ENCODE results near the gene MPEG1. TPM values are rescaled to one million over a fixed set of nuclear protein-coding genes. Genes with fewer than 3 reads are reported as not detected.

MPEG1 gene
- total and polyA plus RNA-seq, 2 of the 4 experiments (the other 2 are of a cell fraction): not detected

- H3K27ac ChIP-seq (ENCODE audit: insufficient read depth, low read length): no peak overlapping the region
- in situ Hi-C loops (cut with MboI; ENCODE audit: low sequenced_read_pairs) (no loop called here), intact Hi-C loops (cut with micrococcal nuclease) (loop anchor here (1.0 to 2.0 kb wide), 3 partner anchors 38 to 222 kb away; no protein-coding TSS in a partner anchor)
Observed at GRCh38 chr11:59208956-59209355, 3.8 kb downstream of the MPEG1 start.

More at GRCh38 chr11:59208956-59209355, 3.8 kb downstream of the MPEG1 start:
- Histone ChIP-seq H2BK15ac (ENCODE audit: low read depth, low read length) (no peak overlapping the region), H3K9me1 (ENCODE audit: insufficient read depth, low read length) (peaks cover 15% of the 10 kb centered on the region; the same call in 1 of the 2 replicates), H3K36me3 (ENCODE audit: control insufficient read depth, insufficient read depth, low read length) (peaks cover 21% of the 10 kb centered on the region), H3K4me2 (ENCODE audit: low read depth, low read length) (no peak overlapping the region), H4K91ac (ENCODE audit: insufficient read depth, low read depth, low read length) (no peak overlapping the region), H3K56ac (ENCODE audit: extremely low read depth, insufficient read depth, low read length) (no peak overlapping the region), H3K14ac (replicated peaks; ENCODE audit: low read depth, low read length) (no peak overlapping the region), H3K18ac (ENCODE audit: low read depth, low read length) (no peak overlapping the region), H2AK5ac (ENCODE audit: low read depth, low read length) (no peak overlapping the region), H3K9ac (ENCODE audit: low read depth, low read length) (no peak overlapping the region), H2AK9ac (replicated peaks; ENCODE audit: low read depth, low read length, poor library complexity) (no peak overlapping the region), H3K79me1 (ENCODE audit: low read depth in 1 of 2, low read length in 2 of 2) (no peaks in the 10 kb centered on the region), H3K27me3 (ENCODE audit: control insufficient read depth, insufficient read depth, low read length) (peaks cover 13% of the 10 kb centered on the region), H3K4me3 (ENCODE audit: insufficient read depth, low read depth, low read length) (no peak overlapping the region), H3K9me3 (ENCODE audit: control insufficient read depth, insufficient read depth, low read length) (no peaks in the 10 kb centered on the region), H2BK120ac (ENCODE audit: low read depth, low read length) (no peak overlapping the region), H3K23ac (ENCODE audit: low read depth, low read length) (no peak overlapping the region), H4K5ac (ENCODE audit: low read depth, low read length) (no peak overlapping the region), H3K4me1 (ENCODE audit: control insufficient read depth, insufficient read depth, low read length) (peaks cover 13% of the 10 kb centered on the region), H2AFZ (replicated peaks; ENCODE audit: low read length, poor library complexity) (no peak overlapping the region), H4K20me1 (ENCODE audit: insufficient read depth, low read length) (peaks cover 8% of the 10 kb centered on the region), H3K4ac (ENCODE audit: low read depth, low read length) (no peak overlapping the region), H4K8ac (ENCODE audit: low read depth in 2 of 2, low read length in 2 of 2) (no peak overlapping the region), H2BK5ac (ENCODE audit: low read depth, low read length, poor library complexity, severe bottlenecking) (no peak overlapping the region), H2BK20ac (ENCODE audit: low read depth, low read length) (no peak overlapping the region)
- WGBS, 2 experiments (ENCODE audit: extremely low coverage in 2 of 2, insufficient read length in 1 of 2): no CpG with 5 or more reads among the region's 2 CpGs
- CTCF ChIA-PET: interaction anchor here (0.7 to 2.8 kb wide), 6 partner anchors 22 to 212 kb away, joined by 3 to 8 read pairs (median 3); partner anchors contain the start of gene DTX4
- BruUV-seq (replicated peaks): no TSS peak
- no peak for TF ChIP-seq CTCF (conservative IDR thresholded peaks at IDR 0.05; ENCODE audit: low read depth, low read length)
- 0 out of 2 replicates have a peak, but pooled peaks have one; percentile 16 for TF ChIP-seq FOS (IDR thresholded peaks at IDR 0.05; ENCODE audit: low read depth, low read length)
- POLR2A ChIA-PET (ENCODE audit: unreplicated experiment): no interaction called here
- DNase-seq (peak; percentile 64), ATAC-seq (ENCODE audit: low read depth) (peak; percentile 41)
- dilution Hi-C loops (cut with HindIII; ENCODE audit: low sequenced_read_pairs, unreplicated experiment): no loop called here
